ENCODE results near the gene AOPEP. TPM values are rescaled to one million over a fixed set of nuclear protein-coding genes. Genes with fewer than 3 reads are reported as not detected.

The AOPEP gene
- total RNA-seq, 1 experiment from 2014 or later = 36.4 TPM

GRCh38 chr9:94760660-94761059 lies 34.2 kb downstream of the AOPEP start:
- CTCF ChIA-PET = no interaction called here
- Histone ChIP-seq H3K27ac (ENCODE audit: low read length) (no peak overlapping the region), H3K27me3 (ENCODE audit: control insufficient read depth, insufficient read depth, low read length) (no peaks in the 10 kb centered on the region), H3K9me3 (ENCODE audit: control insufficient read depth, insufficient read depth, low read depth, low read length) (no peaks in the 10 kb centered on the region), H3K4me3 (ENCODE audit: low read depth in 2 of 2, low read length in 2 of 2) (no peak overlapping the region), H3K4me1 (ENCODE audit: control insufficient read depth, insufficient read depth, low read length) (no peaks in the 10 kb centered on the region; the same call in 1 of the 2 replicates), H3K36me3 (ENCODE audit: control insufficient read depth, insufficient read depth, low read length) (no peaks in the 10 kb centered on the region)
- intact Hi-C loops (cut with micrococcal nuclease; ENCODE audit: unreplicated experiment) (no loop called here), in situ Hi-C loops (cut with HindIII; ENCODE audit: low pct_unique_long_range_greater_than_20kb, low sequenced_read_pairs) (no loop called here)
- ATAC-seq = no peak
- POLR2A ChIA-PET = no interaction called here
- no peak for DNase-seq (ENCODE audit: low read depth, low spot score)
- TF ChIP-seq POLR2AphosphoS5 (IDR thresholded peaks at IDR 0.05; ENCODE audit: low read depth, low read length) = no peak
- TF ChIP-seq TCF7L2 (IDR thresholded peaks at IDR 0.05; ENCODE audit: low read depth, low read length) = no peak
- no peak for TF ChIP-seq SIN3A (IDR thresholded peaks at IDR 0.05; ENCODE audit: borderline replicate concordance, insufficient read depth, low read depth, low read length)
- no peak for TF ChIP-seq CTCF (IDR thresholded peaks at IDR 0.05)
- TF ChIP-seq REST (IDR thresholded peaks at IDR 0.05; ENCODE audit: insufficient read depth in 1 of 2, low read depth in 2 of 2, low read length in 1 of 2) = no peak
- no TSS peak for BruUV-seq (replicated peaks)

- no peaks in the 10 kb centered on the region for H3K27me3 ChIP-seq (ENCODE audit: control insufficient read depth, insufficient read depth, low read length)
- TF ChIP-seq POLR2AphosphoS5 (IDR thresholded peaks at IDR 0.05; ENCODE audit: low read depth, low read length) (no peak), SIN3A (IDR thresholded peaks at IDR 0.05; ENCODE audit: borderline replicate concordance, insufficient read depth, low read depth, low read length) (no peak), CTCF (IDR thresholded peaks at IDR 0.05) (no peak), TCF7L2 (IDR thresholded peaks at IDR 0.05; ENCODE audit: low read depth, low read length) (no peak), REST (IDR thresholded peaks at IDR 0.05; ENCODE audit: insufficient read depth in 1 of 2, low read depth in 2 of 2, low read length in 1 of 2) (no peak)
- BruUV-seq (replicated peaks) = no TSS peak
- no peaks in the 10 kb centered on the region; the same call in 1 of the 2 replicates for H3K4me1 ChIP-seq (ENCODE audit: control insufficient read depth, insufficient read depth, low read length)
- H3K27ac ChIP-seq (ENCODE audit: low read length) = no peak overlapping the region
- no peak overlapping the region for H3K4me3 ChIP-seq (ENCODE audit: low read depth in 2 of 2, low read length in 2 of 2)
- H3K9me3 ChIP-seq (ENCODE audit: control insufficient read depth, insufficient read depth, low read depth, low read length) = no peaks in the 10 kb centered on the region
- DNase-seq (ENCODE audit: low read depth, low spot score) (no peak), ATAC-seq (no peak)
- in situ Hi-C loops (cut with HindIII; ENCODE audit: low pct_unique_long_range_greater_than_20kb, low sequenced_read_pairs) = no loop called here
- CTCF ChIA-PET = no interaction called here
- intact Hi-C loops (cut with micrococcal nuclease; ENCODE audit: unreplicated experiment) = no loop called here
- POLR2A ChIA-PET = no interaction called here
- H3K36me3 ChIP-seq (ENCODE audit: control insufficient read depth, insufficient read depth, low read length) = no peaks in the 10 kb centered on the region
Measured at GRCh38 chr9:94761481-94761880, 35.0 kb downstream of the AOPEP start.

Data from Panc1 (cell line).